Peyer's patch (tissue), 4 donors: Measurements from ENCODE around the gene ATXN1.

ENCODE experiments used
- POLR2A ChIP-seq, 2 donors: fragments of 450-650 bp; IDR thresholded peaks; one replicate each; pipeline ENCODE4 v1.5.1; 2017; ENCODE audit warnings: antibody characterized with exemption in 2 of 2, mild to moderate bottlenecking in 2 of 2, moderate library complexity in 2 of 2
- TF ChIP-seq, protein P1 (sequence below), 6 experiments: fragments of 450-650 bp in 4 of 6; fragments of 200-600 bp in 2 of 6; sonication (generic) in 1 of 6; IDR thresholded peaks; one replicate each; pipeline ENCODE4 v1.5.1; 2017 to 2019; ENCODE audit warnings: antibody characterized with exemption in 6 of 6, mild to moderate bottlenecking in 3 of 6, moderate library complexity in 1 of 6

- TF ChIP-seq, protein P1, sequence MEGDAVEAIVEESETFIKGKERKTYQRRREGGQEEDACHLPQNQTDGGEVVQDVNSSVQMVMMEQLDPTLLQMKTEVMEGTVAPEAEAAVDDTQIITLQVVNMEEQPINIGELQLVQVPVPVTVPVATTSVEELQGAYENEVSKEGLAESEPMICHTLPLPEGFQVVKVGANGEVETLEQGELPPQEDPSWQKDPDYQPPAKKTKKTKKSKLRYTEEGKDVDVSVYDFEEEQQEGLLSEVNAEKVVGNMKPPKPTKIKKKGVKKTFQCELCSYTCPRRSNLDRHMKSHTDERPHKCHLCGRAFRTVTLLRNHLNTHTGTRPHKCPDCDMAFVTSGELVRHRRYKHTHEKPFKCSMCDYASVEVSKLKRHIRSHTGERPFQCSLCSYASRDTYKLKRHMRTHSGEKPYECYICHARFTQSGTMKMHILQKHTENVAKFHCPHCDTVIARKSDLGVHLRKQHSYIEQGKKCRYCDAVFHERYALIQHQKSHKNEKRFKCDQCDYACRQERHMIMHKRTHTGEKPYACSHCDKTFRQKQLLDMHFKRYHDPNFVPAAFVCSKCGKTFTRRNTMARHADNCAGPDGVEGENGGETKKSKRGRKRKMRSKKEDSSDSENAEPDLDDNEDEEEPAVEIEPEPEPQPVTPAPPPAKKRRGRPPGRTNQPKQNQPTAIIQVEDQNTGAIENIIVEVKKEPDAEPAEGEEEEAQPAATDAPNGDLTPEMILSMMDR (IDR thresholded peaks at IDR 0.05) = no peak
- no peak for TF ChIP-seq POLR2A (IDR thresholded peaks at IDR 0.05)
Observed at GRCh38 chr6:16535564-16535963, 225.7 kb downstream of the ATXN1 start.
